HG03432 (cell line): ENCODE data around the gene OPN1SW.

Experiments
- ATAC-seq: cut with Tn5 transposase; IDR thresholded peaks from one replicate; pipeline ENCODE4 v1.9.1; 2021; ENCODE audit warnings: mild to moderate bottlenecking, moderate library complexity; ENCODE audit not compliant: unreplicated experiment

Gene OPN1SW

DNA sequence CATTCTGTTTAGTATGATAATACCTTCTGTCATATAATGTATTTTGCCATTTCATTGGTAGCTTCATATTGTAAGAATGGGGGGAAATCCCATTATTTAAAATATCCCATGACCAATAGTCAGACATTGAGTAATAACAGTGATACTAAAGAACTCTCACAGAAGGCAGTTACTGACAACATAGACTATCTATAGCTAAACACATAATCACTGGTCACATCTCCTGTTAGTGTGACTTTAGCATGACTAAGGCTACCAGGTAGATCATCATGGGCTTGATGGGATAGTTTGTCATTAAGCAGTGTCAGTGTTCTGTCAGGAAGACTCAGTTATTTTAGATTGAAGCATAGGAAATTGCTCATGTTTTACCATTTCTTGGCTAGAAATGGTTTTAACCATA lies 16.4 kb downstream of the OPN1SW start:
- no peak for ATAC-seq

DNA sequence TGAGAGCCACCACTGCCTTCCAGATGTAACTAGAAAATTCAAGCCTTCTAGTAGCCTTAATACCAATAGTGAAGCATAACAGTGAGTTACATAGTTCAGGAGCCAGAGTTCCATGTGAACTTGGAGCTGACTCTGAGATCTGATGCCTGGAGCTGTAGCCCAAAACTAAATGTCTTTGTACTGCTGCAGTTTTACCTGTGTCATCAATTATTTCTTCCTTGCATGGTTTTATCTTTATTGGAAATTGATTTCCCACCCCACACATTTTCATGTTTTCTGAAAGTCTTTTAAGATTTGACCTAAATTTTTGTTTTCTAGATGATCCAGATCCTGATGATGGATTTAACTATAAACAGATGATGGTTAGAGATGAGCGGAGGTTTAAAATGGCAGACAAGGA lies 17.0 kb downstream of the OPN1SW start:
- ATAC-seq, result no peak

GRCh38 chr7:128757203-128757602 lies 18.4 kb downstream of the OPN1SW start:
- no peak for ATAC-seq

DNA sequence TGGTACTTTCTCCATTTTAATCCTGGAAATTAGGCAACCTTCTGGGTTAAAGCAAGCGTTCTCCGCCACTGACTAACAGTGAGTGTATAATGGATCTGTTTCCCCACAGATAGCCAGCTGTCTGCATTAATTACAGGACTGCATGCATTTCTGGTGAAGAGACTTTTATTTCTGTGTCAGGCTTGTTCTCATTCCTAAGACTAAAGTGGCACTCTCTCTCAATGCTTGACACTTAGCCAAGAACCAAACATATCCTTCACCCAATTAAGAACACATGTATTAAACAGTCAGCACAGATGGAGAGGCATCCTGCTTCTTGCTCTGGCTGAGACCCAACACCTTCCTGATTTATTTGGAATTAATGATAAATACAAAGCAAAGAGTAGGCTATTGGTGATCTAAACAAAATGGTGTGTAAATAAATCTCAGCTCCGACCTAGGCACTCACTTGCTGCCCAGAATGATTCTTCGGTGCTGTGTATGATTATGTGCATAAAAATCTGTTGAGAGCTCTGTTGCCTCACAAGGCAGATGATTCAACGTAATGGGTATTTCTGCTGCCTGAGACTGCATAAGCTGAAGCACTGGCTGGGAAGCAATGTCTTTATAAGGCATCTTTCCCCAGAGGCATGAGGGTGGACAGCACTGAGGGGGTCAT lies 19.6 kb downstream of the OPN1SW start:
- ATAC-seq, result no peak

DNA sequence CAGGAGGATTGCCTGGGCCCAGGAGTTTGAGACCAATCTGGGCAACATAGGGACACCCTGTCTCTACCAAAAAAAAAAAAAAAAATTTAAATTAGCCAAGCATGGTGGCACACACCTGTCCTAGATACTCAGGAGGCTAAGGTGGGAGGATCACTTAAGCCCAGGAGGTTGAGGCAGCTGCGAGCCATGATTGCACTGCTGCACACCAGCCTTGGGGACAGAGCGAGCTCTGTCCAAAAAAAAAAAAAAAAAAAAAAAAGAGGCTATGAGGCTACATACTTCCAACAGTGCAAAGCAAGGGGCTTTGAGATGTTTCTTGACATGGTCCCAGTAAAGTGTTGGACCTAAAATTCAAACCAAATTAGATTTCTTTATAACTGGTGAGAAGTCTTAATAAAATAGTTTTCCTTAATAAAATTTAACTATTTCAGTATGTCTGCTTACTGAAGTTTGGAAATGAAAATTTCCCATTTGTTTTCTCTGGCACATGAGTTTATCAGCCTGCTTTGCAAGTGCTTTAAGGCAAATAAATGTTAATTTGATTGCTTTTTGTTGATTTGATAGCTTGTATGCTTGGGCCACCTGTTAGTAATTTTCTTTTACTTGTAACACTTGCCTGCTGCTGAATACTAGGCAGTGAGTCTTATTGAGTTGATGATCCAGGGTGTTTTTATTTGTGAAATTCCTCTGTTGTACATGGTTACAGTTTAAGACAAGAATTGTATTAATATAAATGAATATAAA lies 20.3 kb downstream of the OPN1SW start:
- no peak for ATAC-seq

DNA sequence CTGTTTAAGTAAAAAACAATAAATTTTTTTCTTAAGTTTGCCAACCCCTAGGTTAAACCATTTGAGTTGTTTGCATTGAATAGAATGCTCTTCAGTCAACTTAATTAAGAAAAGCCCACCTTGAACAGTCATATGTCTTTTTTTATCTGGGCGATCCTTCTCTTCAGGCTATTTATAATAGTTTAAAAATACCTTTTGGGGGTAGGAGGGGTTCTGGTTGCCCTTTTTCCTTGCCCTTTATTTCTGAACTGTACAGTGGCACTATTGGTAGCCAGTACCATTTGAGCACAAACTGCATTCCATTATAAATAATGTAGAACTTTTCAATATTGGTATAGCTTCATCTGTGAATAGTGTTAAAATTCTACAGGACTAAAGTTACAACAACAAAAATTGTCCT lies 23.3 kb downstream of the OPN1SW start:
- no peak for ATAC-seq

DNA sequence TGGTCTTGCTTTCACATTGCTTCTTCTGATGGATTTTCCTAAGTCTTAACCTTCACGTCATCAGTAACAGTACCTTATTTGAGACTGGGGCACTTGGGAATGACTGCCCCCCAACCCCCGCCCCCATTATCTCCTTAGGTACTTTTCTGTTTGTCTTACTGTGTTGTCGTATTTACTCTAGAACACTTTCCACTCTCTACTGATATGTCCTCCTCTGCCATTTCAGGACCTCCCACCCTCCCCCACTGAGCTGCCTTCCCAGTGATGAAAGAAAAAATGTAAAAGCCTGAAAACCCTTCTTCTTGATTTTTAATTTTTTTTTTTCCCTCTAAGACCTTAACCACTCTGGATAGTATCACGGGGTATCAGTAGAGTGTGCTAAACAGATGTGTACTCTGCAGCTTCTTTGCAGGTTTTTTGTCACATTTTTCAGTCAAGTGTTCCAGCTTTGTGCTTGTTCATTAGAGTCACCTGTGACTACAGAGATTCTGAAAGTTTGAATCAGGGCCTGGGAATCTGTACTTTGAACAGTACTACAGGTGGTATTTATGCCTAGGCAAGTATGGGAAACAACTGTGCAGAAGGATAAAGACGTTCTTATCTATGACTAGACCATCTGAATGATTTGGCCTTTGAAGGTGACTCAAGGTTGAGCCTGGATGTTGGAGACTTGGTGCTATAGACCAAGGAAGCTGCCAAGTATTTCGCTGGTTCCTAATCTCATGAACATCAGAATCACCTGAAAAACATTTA lies 28.1 kb downstream of the OPN1SW start:
- ATAC-seq, result no peak

- ATAC-seq, result no peak
These were observed 29.9 kb downstream of the OPN1SW start for GRCh38 chr7:128745706-128746105.

GRCh38 chr7:128744366-128744905 lies 31.2 kb downstream of the OPN1SW start:
- no peak for ATAC-seq

DNA sequence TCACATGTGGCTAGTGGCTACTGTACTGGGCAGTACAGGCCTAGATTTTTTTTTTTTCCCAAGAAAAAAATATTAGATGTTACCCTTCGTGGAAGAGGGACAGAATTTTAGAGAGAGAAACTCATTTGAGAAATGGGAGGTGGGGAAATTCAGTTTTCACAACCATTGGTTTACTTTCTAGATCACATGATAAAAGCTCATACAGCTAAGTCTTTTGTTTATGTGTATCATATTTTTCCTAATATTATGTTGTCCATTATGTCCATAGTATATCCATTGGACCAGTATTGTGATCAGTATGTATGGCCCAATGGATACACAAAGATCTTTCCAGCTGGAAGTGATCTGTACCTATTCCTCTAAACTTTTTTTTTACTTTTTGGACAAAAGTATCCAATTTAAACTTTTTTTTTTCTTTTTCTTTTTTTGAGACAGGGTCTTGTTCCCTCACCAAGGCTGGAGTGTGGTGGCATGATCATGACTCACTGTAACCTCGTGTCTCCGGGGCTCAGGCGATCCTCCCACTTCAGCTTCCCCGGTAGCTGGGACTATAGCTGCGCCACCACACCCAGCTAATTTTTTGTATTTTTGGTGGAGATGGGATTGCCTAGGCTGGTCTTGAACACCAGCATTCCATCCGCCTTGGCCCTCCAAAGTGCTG lies 32.4 kb downstream of the OPN1SW start:
- no peak for ATAC-seq

GRCh38 chr7:128742206-128742605 lies 33.4 kb downstream of the OPN1SW start:
- no peak for ATAC-seq

GRCh38 chr7:128741491-128741890 lies 34.1 kb downstream of the OPN1SW start:
- no peak for ATAC-seq

GRCh38 chr7:128740996-128741395 lies 34.6 kb downstream of the OPN1SW start:
- ATAC-seq, result no peak

GRCh38 chr7:128739990-128740682 lies 35.5 kb downstream of the OPN1SW start:
- no peak for ATAC-seq

GRCh38 chr7:128739048-128739962 lies 36.3 kb downstream of the OPN1SW start, which contains the start of gene CALU:
CALU (plus strand) TSS chr7:128739359; CDS start chr7:128748584, 9,225 bp downstream.
- peak; percentile 100 for ATAC-seq

- ATAC-seq, result peak; percentile 8
These were observed 37.0 kb downstream of the OPN1SW start for GRCh38 chr7:128738570-128739047.

- no peak for ATAC-seq
These were observed 37.7 kb downstream of the OPN1SW start for GRCh38 chr7:128737867-128738385.

DNA sequence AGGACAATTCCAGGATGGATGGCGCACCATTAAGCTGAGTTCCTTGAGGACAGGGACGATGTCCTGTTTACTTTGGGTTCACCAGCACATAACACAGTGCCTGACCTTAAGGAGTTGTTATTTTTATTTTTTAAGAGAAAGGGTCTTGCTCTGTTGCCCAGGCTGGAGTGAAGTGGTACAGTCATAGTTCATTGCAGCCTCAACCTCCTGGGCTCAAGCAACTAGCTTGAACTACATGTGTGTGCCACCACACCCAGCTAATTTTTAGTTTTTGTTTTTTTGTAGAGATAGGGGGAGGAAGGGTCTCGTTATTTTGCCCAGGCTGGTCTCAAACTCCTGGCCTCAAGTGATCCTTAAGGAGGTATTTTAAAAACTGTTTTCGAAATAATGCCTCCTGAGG lies 38.2 kb downstream of the OPN1SW start:
- no peak for ATAC-seq

DNA sequence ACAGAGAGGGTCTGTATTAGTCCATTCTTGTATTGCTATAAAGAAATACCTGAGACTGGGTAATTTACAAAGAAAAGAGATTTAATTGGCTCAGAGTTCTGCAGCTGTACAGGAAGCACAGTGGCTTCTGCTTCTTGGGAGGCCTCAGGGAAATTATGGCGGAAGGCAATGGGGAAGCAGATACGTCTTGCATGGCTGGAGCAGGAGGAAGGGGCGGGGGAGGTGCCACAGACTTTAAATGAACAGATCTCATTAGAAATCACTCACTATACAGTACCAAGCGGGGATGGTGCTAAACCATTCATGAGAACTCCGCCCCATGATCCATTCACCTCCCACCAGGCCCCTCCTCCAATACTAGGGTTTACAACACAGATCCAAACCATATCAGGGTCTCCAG lies 40.2 kb downstream of the OPN1SW start:
- ATAC-seq, result no peak
